HG03520 (cell line): ENCODE data around the gene SLC22A15.
"Not testable (repeated sequence)": the region's sequence is repeated elsewhere in the genome, so short reads cannot be mapped to it uniquely, and the experiment has no call there.

Experiments
- ATAC-seq: cut with Tn5 transposase; IDR thresholded peaks from one replicate; pipeline ENCODE4 v1.9.1; 2021; ENCODE audit warnings: mild to moderate bottlenecking, moderate library complexity; ENCODE audit not compliant: unreplicated experiment

Gene SLC22A15

GRCh38 chr1:116031302-116031835 is 55.1 kb downstream of the SLC22A15 start:
- no peak for ATAC-seq

GRCh38 chr1:116033322-116033721 is 57.0 kb downstream of the SLC22A15 start:
- no peak for ATAC-seq

DNA sequence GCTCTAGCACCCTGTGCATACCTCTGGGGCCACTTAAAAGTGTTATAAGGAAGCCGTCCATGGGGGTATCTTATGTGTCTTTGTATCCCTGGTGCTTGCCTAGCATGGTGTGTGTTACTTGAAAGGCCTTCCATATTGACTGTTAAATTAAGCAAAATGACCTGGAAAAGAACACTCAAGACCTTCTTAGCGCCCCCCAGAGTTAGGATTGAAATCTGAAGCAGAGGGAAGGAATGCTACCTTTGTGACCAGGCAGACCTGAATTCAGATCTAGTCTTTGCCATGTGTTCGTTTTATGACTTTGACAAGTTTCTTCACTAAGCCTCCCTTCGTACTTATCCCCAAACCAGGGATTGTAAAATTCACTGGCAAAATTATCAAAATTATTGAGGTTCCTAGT is 59.9 kb downstream of the SLC22A15 start:
- no peak for ATAC-seq

DNA sequence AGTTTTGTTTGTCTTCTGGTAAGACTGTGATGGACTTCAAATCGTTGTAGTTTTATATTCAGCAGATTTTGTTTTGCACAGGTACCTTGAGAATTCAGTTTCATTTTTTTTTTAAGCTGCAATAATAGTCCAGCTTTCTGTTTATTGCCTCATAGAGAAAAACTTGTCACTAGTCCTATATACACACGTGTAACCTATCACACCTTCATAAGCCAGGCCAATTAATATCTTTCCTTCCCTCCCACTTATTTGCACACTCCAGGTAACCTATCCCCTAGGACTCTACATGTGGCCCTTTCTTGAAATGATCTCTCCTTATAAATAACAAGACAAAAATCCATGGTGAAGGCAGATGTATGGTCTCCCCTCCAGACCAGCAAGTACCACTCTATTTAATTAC is 62.4 kb downstream of the SLC22A15 start:
- ATAC-seq, result no peak

DNA sequence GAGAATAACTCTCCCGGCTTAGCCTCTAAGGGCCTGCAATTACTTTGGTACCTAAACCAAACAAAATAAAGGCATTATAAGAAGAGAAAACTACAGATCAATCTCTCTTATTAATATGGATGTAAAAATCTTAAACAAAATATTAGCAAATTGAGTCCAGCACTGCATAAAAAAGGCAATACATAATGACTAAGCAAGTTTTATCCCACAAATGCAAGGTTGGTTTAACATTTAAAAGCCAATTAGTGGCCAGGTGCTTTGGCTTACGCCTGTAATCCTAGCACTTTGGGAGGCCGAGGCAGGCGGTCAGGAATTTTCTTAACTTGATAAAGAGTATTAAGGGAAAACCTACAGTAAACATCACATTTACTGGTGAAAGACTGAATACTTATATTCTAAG is 67.8 kb downstream of the SLC22A15 start:
- no peak for ATAC-seq

- ATAC-seq, result not testable (repeated sequence)
Measured at GRCh38 chr1:116046933-116047332, 70.6 kb downstream of the SLC22A15 start.

DNA sequence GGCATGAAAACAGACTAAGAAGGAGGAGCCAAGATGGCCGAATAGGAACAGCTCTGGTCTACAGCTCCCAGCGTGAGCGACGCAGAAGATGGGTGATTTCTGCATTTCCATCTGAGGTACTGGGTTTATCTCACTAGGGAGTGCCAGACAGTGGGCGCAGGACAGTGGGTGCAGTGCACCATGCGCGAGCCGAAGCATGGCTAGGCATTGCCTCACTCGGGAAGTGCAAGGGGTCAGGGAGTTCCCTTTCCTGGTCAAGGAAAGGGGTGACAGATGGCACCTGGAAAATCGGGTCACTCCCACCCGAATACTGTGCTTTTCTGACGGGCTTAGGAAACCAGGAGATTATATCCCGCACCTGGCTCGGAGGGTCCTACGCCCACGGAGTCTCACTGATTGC is 75.6 kb downstream of the SLC22A15 start:
- not testable (repeated sequence) for ATAC-seq

- ATAC-seq, result no peak
Measured at GRCh38 chr1:116062201-116062600, 85.9 kb downstream of the SLC22A15 start.

DNA sequence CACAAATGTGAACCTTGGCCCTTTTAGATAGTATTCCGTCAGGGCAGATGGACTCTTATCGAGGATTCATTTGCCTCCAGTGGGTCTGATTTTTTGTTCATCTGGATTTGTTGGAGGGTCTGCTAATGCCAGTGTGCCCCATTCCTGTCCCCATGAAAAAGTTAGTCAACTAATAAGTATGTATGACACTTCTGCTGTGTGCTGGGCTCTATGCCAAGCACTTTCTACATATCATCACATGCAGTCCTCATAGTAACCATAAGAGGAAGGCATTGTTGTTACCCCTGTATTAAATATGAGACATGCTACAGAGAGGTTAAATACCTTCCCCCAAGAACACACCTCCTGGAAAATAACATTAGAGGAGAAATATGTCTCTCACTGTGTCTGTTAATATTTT is 88.3 kb downstream of the SLC22A15 start:
- ATAC-seq, result no peak

- ATAC-seq, result no peak
Measured at GRCh38 chr1:116066868-116067565, 90.7 kb downstream of the SLC22A15 start.

DNA sequence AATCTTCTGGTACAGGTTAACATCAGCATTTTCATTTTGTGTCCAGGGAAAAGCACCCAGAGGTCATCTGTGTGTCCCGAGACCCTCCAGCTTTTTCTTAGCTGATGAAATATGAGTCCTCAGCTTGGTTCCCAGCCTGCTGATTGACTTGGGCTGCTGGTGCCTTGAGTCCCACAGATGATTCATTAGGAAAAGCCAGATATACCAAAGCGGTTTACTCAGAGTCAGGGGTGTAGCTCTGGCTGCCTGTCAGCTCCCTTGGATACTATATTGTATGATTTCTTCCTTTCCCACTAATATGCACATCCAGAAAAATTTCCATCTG is 91.2 kb downstream of the SLC22A15 start:
- ATAC-seq, result no peak

DNA sequence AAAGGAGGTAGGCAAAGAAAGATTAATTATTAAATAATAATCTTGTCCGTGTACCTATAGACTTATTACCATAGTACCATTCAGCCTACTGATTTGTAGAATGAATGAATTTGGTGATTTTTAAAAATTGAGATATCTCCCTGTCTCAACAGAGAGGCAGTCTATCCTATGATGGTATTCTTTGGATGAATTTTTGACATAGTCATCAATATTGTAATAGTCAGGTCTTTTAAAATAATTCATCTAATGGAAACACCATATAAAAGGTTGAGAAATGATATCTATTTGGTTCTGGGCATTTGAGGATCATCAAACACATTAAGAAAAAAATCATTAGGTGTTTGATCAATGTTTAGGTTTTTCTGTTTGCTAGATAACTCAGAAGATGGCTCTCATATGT is 99.3 kb downstream of the SLC22A15 start:
- no peak for ATAC-seq

GRCh38 chr1:116075990-116076389 is 99.7 kb downstream of the SLC22A15 start:
- no peak for ATAC-seq

GRCh38 chr1:116076831-116077230 is 100.5 kb downstream of the SLC22A15 start:
- no peak for ATAC-seq

DNA sequence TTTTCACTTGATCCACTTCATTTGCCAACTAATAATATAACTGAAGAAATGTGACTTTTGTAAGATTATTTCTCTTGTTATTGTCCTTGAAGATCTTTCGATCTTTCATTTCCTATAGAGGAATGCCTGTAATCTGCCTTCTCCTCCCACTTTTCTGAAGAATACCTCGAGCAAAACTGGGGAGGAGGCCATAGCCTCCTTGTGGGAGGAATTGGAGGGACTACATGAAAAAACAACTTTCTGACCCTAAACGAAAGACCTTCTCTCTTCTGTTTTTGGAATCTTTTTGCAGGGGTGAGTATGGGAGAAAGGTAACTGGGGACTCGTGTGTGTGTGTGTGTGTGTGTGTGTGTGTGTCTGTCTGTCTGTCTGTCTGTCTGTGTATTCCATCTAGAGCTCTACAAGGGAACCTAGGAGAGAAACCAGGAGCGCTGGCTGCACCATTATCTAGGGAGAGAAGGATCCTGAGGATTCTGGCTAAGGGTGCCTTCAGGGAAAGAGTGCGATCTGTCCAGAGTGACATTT is 102.4 kb downstream of the SLC22A15 start:
- no peak for ATAC-seq

DNA sequence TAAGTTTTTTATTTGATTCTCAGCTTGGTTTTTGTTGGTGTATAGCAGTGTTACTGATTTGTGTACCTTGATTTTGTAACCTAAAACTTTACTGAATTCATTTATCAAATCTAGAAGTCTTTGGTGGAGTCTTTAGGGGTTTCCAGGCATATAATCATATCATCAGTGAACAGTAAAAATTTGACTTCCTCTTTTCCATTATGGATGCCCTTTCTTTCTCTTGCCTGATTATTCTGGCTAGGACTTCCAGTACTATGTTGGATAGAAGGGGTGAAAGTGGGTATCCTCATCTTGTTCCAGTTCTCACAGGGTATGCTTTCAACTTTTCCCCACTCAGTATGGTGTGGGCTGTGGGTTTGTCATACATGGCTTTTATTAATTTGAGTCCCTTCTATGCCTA is 111.3 kb downstream of the SLC22A15 start:
- no peak for ATAC-seq

DNA sequence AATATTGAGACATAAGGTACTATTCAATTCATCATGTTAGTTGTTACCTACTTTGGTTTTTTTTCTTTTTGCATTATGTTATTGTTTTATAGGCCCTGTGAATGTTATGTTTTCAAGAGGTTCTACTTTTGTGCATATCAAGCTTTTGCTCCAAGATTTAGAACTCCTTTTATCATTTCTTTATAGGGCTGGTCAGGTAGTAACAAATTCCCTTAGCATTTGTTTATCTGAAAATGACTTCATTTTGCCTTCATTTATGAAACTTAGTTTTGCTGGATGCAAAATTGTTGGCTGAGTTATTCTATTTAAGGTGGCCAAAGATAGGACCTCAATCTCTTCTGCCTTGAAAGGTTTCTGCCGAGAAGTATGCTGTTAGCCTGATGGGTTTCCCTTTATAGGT is 113.6 kb downstream of the SLC22A15 start:
- no peak for ATAC-seq

- ATAC-seq, result no peak
Measured at GRCh38 chr1:116091083-116091482, 114.8 kb downstream of the SLC22A15 start.

GRCh38 chr1:116092752-116093489 is 116.6 kb downstream of the SLC22A15 start:
- no peak for ATAC-seq

- no peak for ATAC-seq
Measured at GRCh38 chr1:116095027-116095426, 118.7 kb downstream of the SLC22A15 start.

GRCh38 chr1:116096013-116096618 is 119.8 kb downstream of the SLC22A15 start:
- no peak for ATAC-seq

GRCh38 chr1:116097626-116098025 is 121.3 kb downstream of the SLC22A15 start:
- no peak for ATAC-seq
